Inflammatory macrophage treated with lipopolysaccharide for 1 hour (primary cell): Measurements from ENCODE around the gene CREB3.

ENCODE experiments used
- DNase-seq, 2 donors: peaks; one replicate each; pipeline ENCODE4 v3.0.0-alpha.2; 2020 to 2022

CREB3 gene

GRCh38 chr9:35703906-35704672 is 28.4 kb upstream of the CREB3 start:
- DNase-seq = no peak

GRCh38 chr9:35705372-35705771 is 27.1 kb upstream of the CREB3 start:
- no peak for DNase-seq

GRCh38 chr9:35705836-35706430 is 26.5 kb upstream of the CREB3 start:
- no peak for DNase-seq

GRCh38 chr9:35706951-35707350 is 25.5 kb upstream of the CREB3 start:
- DNase-seq = no peak

GRCh38 chr9:35708146-35708545 is 24.3 kb upstream of the CREB3 start:
- DNase-seq = no peak

- DNase-seq = no peak
These were observed 21.5 kb upstream of the CREB3 start for GRCh38 chr9:35710818-35711500.

- no peak for DNase-seq
These were observed 20.7 kb upstream of the CREB3 start for GRCh38 chr9:35711501-35712428.

GRCh38 chr9:35712762-35713400 is 19.6 kb upstream of the CREB3 start:
- no peak for DNase-seq

- DNase-seq = no peak
These were observed 18.9 kb upstream of the CREB3 start for GRCh38 chr9:35713578-35713977.

- no peak for DNase-seq
These were observed 18.3 kb upstream of the CREB3 start for GRCh38 chr9:35714123-35714522.

GRCh38 chr9:35714579-35715252 is 17.8 kb upstream of the CREB3 start:
- no peak for DNase-seq

- no peak for DNase-seq
These were observed 16.2 kb upstream of the CREB3 start for GRCh38 chr9:35716230-35716629.

- no peak for DNase-seq
These were observed 15.2 kb upstream of the CREB3 start for GRCh38 chr9:35717132-35717870.

- peak; percentile 8 to 47 for DNase-seq
These were observed 13.6 kb upstream of the CREB3 start for GRCh38 chr9:35718721-35719511.

GRCh38 chr9:35719546-35719945 is 12.9 kb upstream of the CREB3 start:
- DNase-seq = no peak

- no peak for DNase-seq
These were observed 9.0 kb upstream of the CREB3 start for GRCh38 chr9:35723426-35723825.

GRCh38 chr9:35723908-35724307 is 8.6 kb upstream of the CREB3 start:
- DNase-seq = no peak

- no peak for DNase-seq
These were observed 7.1 kb upstream of the CREB3 start for GRCh38 chr9:35725362-35725761.

- no peak for DNase-seq
These were observed 5.5 kb upstream of the CREB3 start for GRCh38 chr9:35726931-35727330.

- DNase-seq = no peak
These were observed 4.8 kb upstream of the CREB3 start for GRCh38 chr9:35727676-35728040.
